HG03457 (cell line): ENCODE results near the gene IL24.
"Not testable (repeated sequence)": the region's sequence is repeated elsewhere in the genome, so short reads cannot be mapped to it uniquely, and the experiment has no call there.

Experiments used
- ATAC-seq: cut with Tn5 transposase; IDR thresholded peaks from one replicate; pipeline ENCODE4 v1.9.1; 2021; ENCODE audit warnings: moderate number of reproducible peaks; ENCODE audit not compliant: unreplicated experiment

IL24 gene, protein sequence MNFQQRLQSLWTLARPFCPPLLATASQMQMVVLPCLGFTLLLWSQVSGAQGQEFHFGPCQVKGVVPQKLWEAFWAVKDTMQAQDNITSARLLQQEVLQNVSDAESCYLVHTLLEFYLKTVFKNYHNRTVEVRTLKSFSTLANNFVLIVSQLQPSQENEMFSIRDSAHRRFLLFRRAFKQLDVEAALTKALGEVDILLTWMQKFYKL

DNA sequence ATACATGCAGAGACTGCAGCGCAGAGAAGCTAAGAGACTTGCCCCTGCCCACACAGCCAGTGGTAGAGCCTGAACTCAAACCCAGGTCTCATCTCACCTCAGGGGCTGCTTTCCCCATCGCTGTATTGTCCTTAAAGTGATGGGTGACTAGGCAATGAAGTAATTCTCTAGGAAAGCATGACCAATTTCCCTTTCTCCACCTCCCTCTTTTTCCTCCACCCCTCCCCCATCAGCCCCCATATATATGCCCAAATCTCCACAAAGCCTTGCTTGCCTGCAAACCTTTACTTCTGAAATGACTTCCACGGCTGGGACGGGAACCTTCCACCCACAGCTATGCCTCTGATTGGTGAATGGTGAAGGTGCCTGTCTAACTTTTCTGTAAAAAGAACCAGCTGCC is at the start of gene IL24:
TSS of gene IL24 (plus strand) at position 269 of the 400 bp plus-strand sequence. CDS start 390 bp downstream, outside the sequence.
- ATAC-seq = no peak

DNA sequence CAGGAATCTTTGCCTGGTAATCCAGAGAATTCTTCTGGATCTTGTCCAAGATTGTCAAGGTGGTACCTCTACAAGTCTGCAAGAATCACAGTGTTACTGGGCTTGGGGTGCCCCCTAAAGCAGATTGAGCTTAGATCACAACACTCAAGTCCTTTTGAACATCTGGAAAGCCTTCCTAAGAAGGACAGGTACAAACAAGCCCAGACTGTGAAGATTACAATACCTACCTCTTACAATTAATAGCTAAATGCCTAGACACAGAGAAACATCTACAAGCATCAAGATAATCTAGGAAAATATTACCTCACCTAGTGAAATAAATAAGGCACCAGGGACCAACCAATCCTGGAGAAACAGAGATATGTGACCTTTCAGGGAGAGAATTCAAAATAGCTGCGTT is 49.3 kb upstream of the IL24 start:
- ATAC-seq = no peak

DNA sequence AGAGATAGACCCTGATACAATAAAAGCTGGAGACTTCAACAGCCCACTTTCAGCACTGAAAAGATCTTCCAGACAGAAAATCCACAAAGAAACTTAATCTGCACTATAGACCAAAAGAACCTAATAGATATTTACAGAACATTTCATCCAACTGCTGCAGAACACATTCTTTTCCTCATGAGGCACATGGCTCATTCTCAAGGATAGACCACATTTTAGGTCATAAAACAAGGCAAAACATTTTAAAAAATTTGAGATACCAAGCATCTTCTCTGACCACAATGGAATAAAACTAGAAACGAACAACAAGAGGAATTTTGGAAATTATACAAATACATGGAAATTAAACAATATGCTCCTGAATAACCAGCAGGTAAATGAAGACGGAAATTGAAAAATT is 46.8 kb upstream of the IL24 start:
- ATAC-seq = no peak

DNA sequence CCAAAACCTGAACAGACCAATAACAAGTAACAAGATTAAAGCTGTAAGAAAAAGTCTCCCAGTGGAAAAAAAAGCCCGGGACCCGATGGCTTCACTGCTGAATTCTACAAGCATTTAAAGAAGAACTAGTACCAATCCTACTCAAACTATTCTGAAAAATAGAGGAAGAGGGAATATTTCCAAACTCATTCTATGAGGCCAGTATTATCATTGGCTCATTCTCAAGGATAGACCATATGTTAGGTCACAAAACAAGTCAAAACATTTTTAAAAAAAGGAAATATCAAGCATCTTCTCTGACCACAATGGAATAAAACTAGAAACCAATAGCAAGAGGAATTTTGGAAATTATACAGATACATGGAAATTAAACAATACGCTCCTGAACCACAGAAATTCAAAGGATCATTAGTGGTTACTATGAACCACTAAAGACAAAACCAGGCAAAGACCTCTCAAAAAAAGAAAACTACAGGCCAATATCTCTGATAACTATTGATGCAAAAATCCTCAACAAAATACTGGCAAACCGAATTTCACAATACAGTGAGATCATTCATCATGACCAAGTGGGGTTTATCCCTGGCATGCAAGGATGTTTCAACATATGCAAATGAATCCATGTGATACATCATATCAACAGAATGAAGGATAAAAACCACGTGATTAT is 45.8 kb upstream of the IL24 start:
- ATAC-seq = no peak

DNA sequence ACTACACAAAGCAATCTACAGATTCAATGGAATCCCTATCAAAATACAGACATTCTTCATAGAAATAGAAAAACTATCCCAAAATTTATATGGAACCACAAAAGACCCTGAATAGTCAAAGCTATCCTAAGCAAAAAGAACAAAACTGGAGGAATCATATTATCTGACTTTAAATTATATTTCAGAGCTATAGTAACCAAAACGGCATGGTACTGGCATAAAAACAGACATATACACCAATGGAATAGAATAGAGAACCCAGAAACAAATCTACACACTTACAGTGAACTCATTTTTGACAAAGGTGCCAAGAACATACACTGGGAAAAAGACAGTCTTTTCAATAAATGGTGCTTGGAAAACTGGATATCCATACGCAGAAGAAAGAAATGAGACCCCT is 44.6 kb upstream of the IL24 start:
- not testable (repeated sequence) for ATAC-seq

DNA sequence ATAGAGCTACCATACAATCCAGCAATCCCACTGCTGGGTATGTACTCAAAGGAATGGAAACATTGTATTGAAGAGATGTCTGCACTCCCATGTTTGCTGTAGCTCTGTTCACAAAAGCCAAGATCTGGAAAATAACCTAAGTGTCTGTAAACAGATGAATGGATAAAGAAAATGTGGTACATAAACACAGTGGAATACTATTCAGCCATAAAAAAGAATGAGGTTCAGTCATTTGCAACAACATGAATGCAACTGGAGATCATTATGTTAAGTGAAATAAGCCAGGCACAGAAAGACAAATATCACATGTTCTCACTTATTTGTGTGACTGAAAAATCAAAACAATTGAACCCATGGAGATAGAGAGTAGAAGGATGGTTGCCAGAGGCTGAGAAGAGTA is 43.5 kb upstream of the IL24 start:
- ATAC-seq = not testable (repeated sequence)

DNA sequence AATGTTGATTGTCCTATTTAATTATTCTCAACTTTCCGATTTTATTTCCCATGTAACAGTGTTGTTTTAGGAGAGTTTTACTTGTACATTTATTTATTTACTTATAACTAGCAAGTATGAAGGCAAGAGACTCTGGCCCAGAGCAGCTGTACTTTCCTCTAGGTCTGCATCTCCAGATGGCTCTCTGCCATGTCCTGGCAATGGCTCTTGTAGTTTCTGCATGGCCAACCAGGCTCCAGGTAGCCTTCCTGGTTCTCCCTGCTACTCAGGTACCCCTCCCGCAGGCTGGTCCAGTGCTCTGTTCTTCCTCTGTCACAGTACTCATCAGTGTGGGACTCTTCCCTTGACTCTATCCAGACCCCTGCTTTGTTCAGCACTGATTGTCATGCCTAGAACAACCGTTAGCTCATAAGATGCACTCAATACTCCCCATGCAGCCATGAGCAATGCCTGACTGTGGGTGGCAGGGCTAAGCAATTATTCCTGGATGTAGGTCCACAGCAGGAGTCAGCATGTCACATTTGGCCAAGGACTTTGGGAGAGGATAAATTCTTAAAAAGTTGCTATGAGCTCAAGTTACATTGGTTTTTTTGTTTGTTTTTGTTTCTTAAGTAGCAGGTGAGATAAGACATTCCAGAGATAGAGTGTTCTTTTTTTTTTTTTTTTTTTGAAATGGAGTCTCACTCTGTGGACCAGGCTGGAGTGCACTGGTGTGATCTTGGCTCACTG is 42.7 kb upstream of the IL24 start:
- no peak for ATAC-seq

DNA sequence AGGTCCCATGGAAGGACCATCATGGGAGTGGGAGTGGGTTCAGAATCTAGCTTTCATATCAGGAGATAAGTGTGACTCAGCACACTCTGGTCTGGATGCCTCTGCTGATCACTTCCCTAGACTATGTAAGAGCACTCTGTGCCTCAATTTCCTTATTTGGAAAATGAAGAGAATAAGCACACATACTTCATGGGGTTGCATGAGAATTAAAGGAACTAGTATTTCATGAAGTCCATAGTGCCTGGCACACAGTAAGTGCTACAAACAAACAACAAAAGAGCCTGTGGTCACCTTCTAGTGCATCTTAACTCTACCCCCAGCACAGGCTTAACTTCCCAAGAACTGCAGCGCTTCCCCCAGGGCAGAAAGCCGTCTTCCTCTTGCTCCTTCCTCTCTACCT is 41.4 kb upstream of the IL24 start:
- ATAC-seq = no peak

DNA sequence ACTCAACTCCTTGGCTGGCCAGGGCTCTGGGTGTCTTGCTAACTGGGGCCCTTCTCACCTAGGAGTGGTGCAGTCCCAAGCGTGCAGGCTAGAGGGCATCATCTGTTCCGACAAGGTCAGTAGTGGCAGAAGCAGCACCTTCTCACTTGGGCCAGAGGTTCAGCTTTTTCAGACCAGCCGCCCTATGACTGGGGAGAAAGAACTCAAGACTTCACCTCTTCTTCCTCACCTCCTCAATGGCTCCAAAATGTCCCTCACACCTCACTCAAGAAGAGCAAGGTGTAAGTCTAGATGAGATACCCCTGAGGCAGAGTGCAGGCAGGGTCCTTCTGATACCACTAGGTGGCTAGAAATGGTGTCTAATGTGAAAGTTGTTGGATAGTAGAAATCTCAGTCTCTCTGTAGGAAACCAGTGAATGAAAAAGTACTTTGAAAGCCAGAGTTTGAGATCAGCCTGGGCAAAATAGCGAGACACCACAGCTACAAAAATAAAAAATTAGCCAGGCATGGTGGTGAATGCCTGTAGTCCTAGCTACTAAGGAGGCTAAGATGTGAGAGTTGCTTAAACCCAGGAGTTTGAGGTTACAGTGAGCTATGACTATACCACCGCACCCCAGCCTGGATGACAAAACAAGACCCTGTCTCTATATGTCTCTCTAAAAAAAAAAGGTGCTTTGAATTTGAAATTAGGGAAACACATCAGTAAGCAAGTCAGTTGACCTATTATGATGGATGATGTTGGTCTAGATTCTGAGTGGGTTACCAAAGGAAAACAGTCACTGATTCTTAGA is 40.4 kb upstream of the IL24 start:
- no peak for ATAC-seq

DNA sequence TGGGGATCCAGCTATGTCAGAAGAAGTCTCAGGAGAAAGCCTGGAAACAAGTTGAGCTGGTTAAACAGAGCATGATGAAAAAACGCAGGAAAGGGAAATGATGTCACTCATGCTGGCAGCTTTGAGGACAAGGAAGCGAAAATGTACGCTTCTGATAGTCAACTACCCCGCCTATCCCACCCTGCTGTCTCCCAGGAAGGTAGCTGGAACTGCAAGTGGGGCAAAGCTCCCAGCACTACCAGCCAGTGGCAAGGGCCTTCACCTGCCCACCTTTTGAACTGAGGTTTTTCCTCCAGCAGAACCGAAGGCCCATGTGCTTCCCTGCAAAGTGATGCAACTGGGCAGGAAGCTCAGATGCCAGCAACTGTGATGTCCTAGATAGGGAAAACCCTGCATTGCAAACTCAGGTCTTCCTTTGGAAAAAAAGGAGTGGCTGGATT is 38.1 kb upstream of the IL24 start:
- ATAC-seq = no peak

DNA sequence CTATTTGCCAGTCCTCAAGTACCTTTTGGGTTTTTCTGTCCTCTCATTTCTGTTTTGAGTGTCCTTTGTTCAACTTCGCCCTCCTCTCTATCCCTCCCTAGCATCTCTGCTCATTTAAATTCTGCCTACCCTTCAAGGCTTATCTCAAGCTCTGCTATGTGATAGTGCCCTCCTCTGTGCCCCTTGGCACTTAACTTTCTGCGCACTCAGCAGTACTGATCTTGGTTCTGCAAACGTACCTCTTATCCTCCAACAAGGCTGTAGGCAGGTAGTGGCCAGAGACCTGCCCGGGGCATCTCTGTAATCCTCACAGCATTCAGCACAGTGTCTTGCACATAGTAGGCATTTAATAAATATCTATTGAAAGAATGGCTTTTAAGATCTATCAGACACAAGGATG is 37.1 kb upstream of the IL24 start:
- no peak for ATAC-seq

DNA sequence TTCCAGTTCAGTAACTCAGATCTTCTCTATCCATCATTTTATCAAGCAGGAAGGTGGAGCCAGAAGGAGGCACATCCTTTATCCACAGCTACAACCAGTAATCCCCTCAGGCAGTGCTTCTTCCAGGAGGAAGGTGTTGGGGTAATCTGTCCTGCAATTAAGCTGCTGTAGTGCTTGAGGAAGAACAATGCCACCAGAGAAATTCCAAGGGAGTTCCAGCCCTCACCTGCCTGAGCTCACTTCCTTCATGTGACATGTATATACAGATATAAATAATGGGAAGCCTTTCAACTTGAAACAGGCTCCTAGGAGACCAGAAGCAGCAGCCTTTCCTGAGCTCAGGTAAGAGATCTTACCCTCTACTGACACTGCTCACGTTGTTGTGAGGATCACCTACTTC is 34.0 kb upstream of the IL24 start:
- no peak for ATAC-seq

DNA sequence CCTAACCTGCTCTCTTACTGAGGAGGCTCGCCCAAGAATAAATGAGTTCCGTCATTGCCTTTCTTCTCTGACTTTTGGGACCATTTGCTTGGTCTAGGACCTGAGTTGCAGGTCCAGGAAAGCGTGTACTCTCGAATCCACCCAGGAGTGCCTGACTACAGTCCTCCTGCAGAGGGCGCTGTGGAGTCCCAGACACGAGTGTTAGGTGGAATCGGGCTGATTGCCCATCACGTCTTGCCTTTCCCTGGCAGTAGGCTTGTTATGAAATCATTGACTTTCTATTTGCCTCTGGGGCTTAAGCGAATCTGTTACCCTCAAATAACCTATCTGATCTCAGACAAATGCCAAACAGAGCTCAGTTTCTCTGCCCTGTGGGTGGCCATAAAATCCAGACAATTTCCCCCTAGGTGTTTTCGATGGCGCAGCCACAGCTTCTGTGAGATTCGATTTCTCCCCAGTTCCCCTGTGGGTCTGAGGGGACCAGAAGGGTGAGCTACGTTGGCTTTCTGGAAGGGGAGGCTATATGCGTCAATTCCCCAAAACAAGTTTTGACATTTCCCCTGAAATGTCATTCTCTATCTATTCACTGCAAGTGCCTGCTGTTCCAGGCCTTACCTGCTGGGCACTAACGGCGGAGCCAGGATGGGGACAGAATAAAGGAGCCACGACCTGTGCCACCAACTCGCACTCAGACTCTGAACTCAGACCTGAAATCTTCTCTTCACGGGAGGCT is 32.1 kb upstream of the IL24 start, which contains the start of gene IL20:
TSS of gene IL20 (plus strand) at position 685 of the 733 bp plus-strand sequence. CDS start 230 bp downstream, outside the sequence.
- ATAC-seq = no peak

DNA sequence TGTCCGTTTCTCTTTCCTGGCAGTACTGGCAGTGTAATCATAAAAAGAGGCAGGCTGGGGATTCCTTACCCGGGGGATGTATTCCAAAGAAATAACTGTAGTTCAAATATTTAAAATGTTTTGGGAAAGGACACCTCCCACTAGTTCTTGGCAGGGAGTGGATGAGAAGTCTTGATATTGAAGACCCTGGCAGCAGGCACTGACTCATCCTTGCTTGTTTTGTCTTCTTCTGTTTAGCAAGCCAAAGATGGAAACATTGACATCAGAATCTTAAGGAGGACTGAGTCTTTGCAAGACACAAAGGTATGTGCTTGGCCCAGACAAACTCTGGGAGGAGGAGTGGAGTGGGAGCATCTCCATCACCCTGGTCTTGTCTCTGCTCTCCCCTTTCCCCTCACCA is 31.2 kb upstream of the IL24 start:
- no peak for ATAC-seq

DNA sequence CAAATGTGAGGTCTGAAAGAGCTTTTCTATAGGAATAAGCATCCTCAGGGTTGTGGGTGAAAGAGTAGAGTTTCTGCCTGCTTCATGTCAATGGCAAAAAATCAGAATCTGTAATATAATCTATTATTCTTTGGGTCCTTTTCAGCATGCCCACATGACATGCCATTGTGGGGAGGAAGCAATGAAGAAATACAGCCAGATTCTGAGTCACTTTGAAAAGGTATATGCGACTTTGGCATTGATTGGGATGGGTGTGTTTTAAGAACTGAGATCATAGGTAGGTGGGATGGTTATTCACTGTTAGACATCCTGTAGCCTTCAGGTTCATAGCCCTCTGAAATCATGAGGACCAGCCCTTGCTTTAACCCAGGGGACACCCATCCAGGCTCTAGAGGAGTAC is 30.0 kb upstream of the IL24 start:
- no peak for ATAC-seq

DNA sequence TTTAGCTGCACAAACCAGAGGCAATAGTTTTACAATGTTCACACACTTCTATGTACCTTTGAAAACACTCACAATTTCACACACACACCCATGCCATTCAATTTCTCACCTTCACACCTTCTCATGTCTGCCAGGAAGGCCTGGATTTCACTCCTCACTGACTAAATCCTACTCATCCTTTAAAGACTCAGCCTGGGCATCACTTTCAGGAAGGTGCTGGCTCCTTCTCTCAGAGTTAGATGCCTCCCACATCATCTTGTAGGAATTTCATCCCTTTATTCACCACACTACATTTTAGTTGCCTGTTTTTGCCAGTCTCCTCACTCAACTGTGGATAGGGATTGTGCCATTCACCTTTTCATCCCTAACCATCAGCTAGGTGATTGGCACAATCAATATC is 29.5 kb upstream of the IL24 start:
- no peak for ATAC-seq

DNA sequence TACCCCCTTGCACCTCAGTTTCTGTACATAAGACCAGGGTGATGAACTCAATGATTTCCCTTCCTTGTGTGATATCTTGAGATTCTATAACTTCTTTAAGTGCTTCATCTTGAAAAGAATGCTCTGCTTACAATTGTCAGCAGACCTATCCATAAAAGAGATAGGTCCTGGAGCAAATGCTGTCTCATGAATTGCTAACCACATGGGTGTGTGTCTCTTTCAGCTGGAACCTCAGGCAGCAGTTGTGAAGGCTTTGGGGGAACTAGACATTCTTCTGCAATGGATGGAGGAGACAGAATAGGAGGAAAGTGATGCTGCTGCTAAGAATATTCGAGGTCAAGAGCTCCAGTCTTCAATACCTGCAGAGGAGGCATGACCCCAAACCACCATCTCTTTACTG is 29.0 kb upstream of the IL24 start:
- ATAC-seq = no peak

DNA sequence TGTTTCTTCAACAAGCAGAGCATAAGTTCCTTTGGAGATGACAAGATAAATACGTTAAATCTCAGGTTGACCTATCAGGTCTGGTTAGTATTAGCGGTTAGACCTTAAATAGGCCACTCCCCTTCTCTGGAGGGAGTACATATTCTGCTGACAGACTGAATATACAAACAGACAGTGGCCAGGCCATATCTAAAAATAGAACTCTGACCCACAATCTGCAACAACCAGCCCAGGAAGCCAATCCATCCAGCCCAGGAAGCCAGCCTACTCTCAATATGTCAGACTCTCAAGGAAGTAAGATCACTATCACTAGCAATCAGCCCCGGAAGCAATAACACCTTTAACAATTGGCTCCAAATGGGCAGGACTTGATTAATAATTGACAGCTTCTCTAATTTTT is 25.1 kb upstream of the IL24 start:
- no peak for ATAC-seq

DNA sequence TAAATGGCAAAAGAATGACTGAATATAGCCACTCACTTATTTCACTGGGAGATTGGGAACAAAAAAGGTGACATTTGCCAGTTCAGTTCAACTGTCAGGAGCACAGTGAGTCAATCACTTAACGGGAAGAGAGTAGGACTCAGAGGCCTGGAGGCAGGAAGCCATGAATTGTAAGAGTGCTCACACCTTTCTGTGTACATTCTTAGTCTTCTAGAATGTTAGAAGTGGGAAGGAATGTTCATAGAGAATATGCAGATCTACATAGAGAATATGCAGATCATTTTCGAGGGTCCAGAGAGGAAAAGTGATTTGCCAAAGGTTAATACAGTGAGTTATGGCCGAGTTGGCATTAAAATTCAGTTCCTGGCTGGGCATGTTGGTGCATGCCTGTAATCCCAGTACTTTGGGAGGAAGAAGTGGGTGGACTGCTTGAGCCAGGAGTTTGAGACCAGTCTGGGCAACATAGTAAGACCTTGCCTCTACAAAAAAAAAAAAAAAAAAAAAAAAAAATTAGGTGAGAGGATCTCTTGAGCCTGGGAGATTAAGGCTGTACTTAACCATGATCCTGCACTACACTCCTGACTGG is 23.5 kb upstream of the IL24 start:
- no peak for ATAC-seq

DNA sequence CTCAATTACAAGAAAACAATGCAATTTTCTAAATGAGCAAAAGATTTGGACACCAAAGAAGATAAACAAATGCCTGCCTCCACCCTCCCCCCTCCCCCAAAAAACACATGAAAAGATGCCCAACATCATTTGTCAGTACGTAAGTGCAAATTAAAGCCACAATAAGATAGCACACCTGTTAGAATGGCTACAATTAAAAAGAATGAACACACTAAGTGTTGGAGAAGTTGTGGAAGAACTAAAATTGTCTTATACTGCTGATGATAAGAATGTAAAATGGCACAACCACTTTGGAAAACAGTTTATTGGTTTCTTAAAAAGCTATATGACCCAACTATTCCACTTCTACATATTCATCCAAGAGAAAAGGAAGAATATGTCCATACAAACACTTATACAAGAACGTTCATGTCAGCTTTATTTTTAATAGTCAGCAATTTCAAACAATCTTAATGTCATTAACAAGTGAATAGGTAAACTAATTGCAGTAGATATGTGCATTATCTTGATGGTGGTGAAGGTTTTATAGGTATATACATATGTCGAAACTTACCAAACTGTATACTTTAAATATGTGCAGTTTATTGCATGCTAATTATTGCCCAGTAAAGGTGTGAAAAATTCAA is 21.4 kb upstream of the IL24 start:
- no peak for ATAC-seq
